Kidney (tissue), 14 donors: ENCODE data around the gene CTDP1. TPM values are rescaled to one million over a fixed set of nuclear protein-coding genes. Genes with fewer than 3 reads are reported as not detected.

Source experiments
- DNase-seq, 5 donors: peaks; one replicate each; pipeline ENCODE4 v3.0.0-alpha.2; 2013 to 2020
- FAIRE-seq: peaks from 2 replicates; lab custom pipeline; 2012; peaks lifted over from hg19 to GRCh38; lab: Jason Lieb, UNC
- H3K27ac ChIP-seq, 2 donors: one replicate each; pipeline ENCODE4 v1.7.0; 2013; ENCODE audit warnings: low read depth in 2 of 2, low read length in 2 of 2, inconsistent platforms in 1 of 2
- H3K27me3 ChIP-seq: one replicate; pipeline ENCODE4 v1.7.1; 2013; ENCODE audit warnings: low read length, inconsistent platforms; ENCODE audit not compliant: control insufficient read depth, insufficient read depth
- H3K36me3 ChIP-seq, 3 donors: one replicate each; pipeline versions ENCODE4 v1.7.0 to v1.7.1; 2013; ENCODE audit warnings: low read length in 3 of 3, control low read depth in 1 of 3, inconsistent platforms in 1 of 3; ENCODE audit not compliant: insufficient read depth in 3 of 3, control insufficient read depth in 2 of 3
- H3K4me1 ChIP-seq, 3 donors: one replicate each; pipeline versions ENCODE4 v1.7.0 to v1.7.1; 2013; ENCODE audit warnings: low read length in 3 of 3, inconsistent platforms in 1 of 3, low read depth in 1 of 3; ENCODE audit not compliant: control insufficient read depth in 2 of 3, insufficient read depth in 2 of 3
- H3K4me3 ChIP-seq, 3 donors: one replicate each; pipeline versions ENCODE4 v1.7.0 to v1.8.1; 2013; ENCODE audit warnings: low read length in 3 of 3, control low read depth in 1 of 3, inconsistent platforms in 1 of 3
- H3K9ac ChIP-seq, 3 donors: one replicate each; pipeline versions ENCODE4 v1.7.0 to v1.7.1; 2013; ENCODE audit warnings: low read length in 3 of 3, control low read depth in 1 of 3, inconsistent platforms in 1 of 3
- H3K9me3 ChIP-seq, 3 donors: one replicate each; pipeline versions ENCODE4 v1.7.0 to v1.7.1; 2013; ENCODE audit warnings: low read length in 3 of 3, control low read depth in 1 of 3, inconsistent platforms in 1 of 3; ENCODE audit not compliant: control insufficient read depth in 2 of 3, insufficient read depth in 1 of 3
- CTCF ChIP-seq: IDR thresholded peaks from 3 replicates; pipeline ENCODE4 v1.5.1; 2012; ENCODE audit warnings: mild to moderate bottlenecking, moderate library complexity, borderline replicate concordance; ENCODE audit not compliant: insufficient read depth; ENCODE audit errors: extremely low read depth
- intact Hi-C: fragments of 100-400 bp; cut with DNase I; formaldehyde crosslinking; loops from one replicate; pipeline ENCODE4 v1.11.1; 2022
- polyA plus RNA-seq: library from polyadenylated mRNA; stranded (reverse); fragments of 350-450 nt; fragmentation: Illumina TruSeq; extraction: RNeasy Lipid Tissue Mini Kit (QIAGEN cat#74804); gene quantifications from one replicate; pipeline ENCODE4 v1.2.3, GENCODE V29; 2014; ENCODE audit warnings: low read depth, low replicate concordance; ENCODE audit not compliant: insufficient read depth
- total RNA-seq: library from RNA; stranded (reverse); fragmentation: NEBNext Ultra II Directional; extraction: Animal tissue kit (Norgen Biotek cat#: 25700); gene quantifications from one replicate; pipeline ENCODE4 v1.2.1, GENCODE V29; 2021
- donor health status: control.
- donor health status: control.
- donor health status: control.
- donor health status: control.
- donor health status: control.
- donor health status: DM: yes; HTN: yes; CAD: no.
- donor health status: Normal renal cell carcinoma (clear cell type).

The CTDP1 gene
- total and polyA plus RNA-seq, 2 donors from 2014 or later: 11.1 to 21.8 TPM

GRCh38 chr18:79678665-79679551, 695 bp upstream of the CTDP1 start:
- no peak for TF ChIP-seq CTCF
- peak; percentile 51 for FAIRE-seq
- intact Hi-C loops: no loop called here

GRCh38 chr18:79680100-79680879, 687 bp downstream of the CTDP1 start:
- Histone ChIP-seq H3K9me3 (no peaks in the 10 kb centered on the region), H3K4me3 (peak overlapping the region; percentile 59 to 89 (median 87)), H3K4me1 (peaks cover 4 to 23% (median 17%) of the 10 kb centered on the region in 3 donors), H3K36me3 (peaks cover 0 to 2% (median 2%) of the 10 kb centered on the region in 3 donors), H3K9ac (peak overlapping the region; percentile 6 to 52 (median 17)), H3K27me3 (no peaks in the 10 kb centered on the region), H3K27ac (no peak overlapping the region)
- intact Hi-C loops: no loop called here
- TF ChIP-seq CTCF: no peak
- DNase-seq: peak in 4 of 5 donors; percentile 61 to 84 (median 70)
- no peak for FAIRE-seq

More at GRCh38 chr18:79678665-79679551, 695 bp upstream of the CTDP1 start:
- Histone ChIP-seq H3K36me3 (peaks cover 0 to 2% (median 2%) of the 10 kb centered on the region in 3 donors), H3K9me3 (no peaks in the 10 kb centered on the region), H3K9ac (peak overlapping the region; percentile 69 to 89 (median 79)), H3K27ac (peak overlapping the region; percentile 96 to 99), H3K27me3 (no peaks in the 10 kb centered on the region), H3K4me3 (peak overlapping the region; percentile 58 to 87 (median 72)), H3K4me1 (peaks cover 4 to 23% (median 17%) of the 10 kb centered on the region in 3 donors)
- peak; percentile 99 to 100 (median 100) for DNase-seq

GRCh38 chr18:79680891-79681339, 1.3 kb downstream of the CTDP1 start:
- no peaks in the 10 kb centered on the region for H3K9me3 ChIP-seq
- H3K4me3 ChIP-seq: peak overlapping the region; percentile 59 to 89 (median 87)
- DNase-seq: peak in 1 of 5 donors; percentile 78
- peaks cover 4 to 23% (median 17%) of the 10 kb centered on the region in 3 donors for H3K4me1 ChIP-seq
- peak overlapping the region in 2 of 3 donors; percentile 6 to 52 for H3K9ac ChIP-seq
- intact Hi-C loops: no loop called here
- H3K27me3 ChIP-seq: no peaks in the 10 kb centered on the region
- FAIRE-seq: no peak
- no peak for TF ChIP-seq CTCF
- H3K36me3 ChIP-seq: peaks cover 0 to 2% (median 2%) of the 10 kb centered on the region in 3 donors
- no peak overlapping the region for H3K27ac ChIP-seq
